GM19438 (cell line): ENCODE data around the gene SYNE1.
"Not testable (repeated sequence)": the region's sequence is repeated elsewhere in the genome, so short reads cannot be mapped to it uniquely, and the experiment has no call there.

ENCODE experiments used
- ATAC-seq: cut with Tn5 transposase; IDR thresholded peaks from one replicate; pipeline ENCODE4 v1.9.1; 2021; ENCODE audit warnings: low read depth; ENCODE audit not compliant: unreplicated experiment

SYNE1 gene

GRCh38 chr6:152086223-152086873, 550.8 kb downstream of the SYNE1 start:
- no peak for ATAC-seq

GRCh38 chr6:152085451-152085921, 551.7 kb downstream of the SYNE1 start:
- no peak for ATAC-seq

- no peak for ATAC-seq
Measured at GRCh38 chr6:152078804-152079203, 558.4 kb downstream of the SYNE1 start.

- ATAC-seq, result no peak
Measured at GRCh38 chr6:152078001-152078400, 559.2 kb downstream of the SYNE1 start.

GRCh38 chr6:152076242-152076641, 560.9 kb downstream of the SYNE1 start:
- not testable (repeated sequence) for ATAC-seq

GRCh38 chr6:152071843-152072242, 565.3 kb downstream of the SYNE1 start:
- no peak for ATAC-seq
